DMS 273 (cell line): ENCODE data around the gene KLF3.
"Not testable (repeated sequence)": the region's sequence is repeated elsewhere in the genome, so short reads cannot be mapped to it uniquely, and the experiment has no call there.

Experiments used
- DNase-seq: peaks from one replicate; lab custom pipeline; 2025; ENCODE audit not compliant: unreplicated experiment; lab: John Stamatoyannopoulos, UW

Gene KLF3

GRCh38 chr4:38663801-38664705 lies at the start of gene KLF3:
KLF3 (plus strand) TSS chr4:38664199; CDS start chr4:38680626, 16,427 bp downstream.
- peak; percentile 94 for DNase-seq

GRCh38 chr4:38614231-38614630 lies 49.8 kb upstream of the KLF3 start:
- no peak for DNase-seq

GRCh38 chr4:38615847-38616246 lies 48.2 kb upstream of the KLF3 start:
- DNase-seq: no peak

GRCh38 chr4:38618505-38618904 lies 45.5 kb upstream of the KLF3 start:
- no peak for DNase-seq

GRCh38 chr4:38619316-38619715 lies 44.7 kb upstream of the KLF3 start:
- DNase-seq: no peak

GRCh38 chr4:38620065-38620464 lies 43.9 kb upstream of the KLF3 start:
- no peak for DNase-seq

- DNase-seq: no peak
Measured at GRCh38 chr4:38620527-38621027, 43.4 kb upstream of the KLF3 start.

- DNase-seq: peak; percentile 2
Measured at GRCh38 chr4:38621028-38621684, 42.8 kb upstream of the KLF3 start.

- no peak for DNase-seq
Measured at GRCh38 chr4:38621831-38622230, 42.2 kb upstream of the KLF3 start.

GRCh38 chr4:38622340-38622739 lies 41.7 kb upstream of the KLF3 start:
- not testable (repeated sequence) for DNase-seq

- no peak for DNase-seq
Measured at GRCh38 chr4:38623260-38623659, 40.7 kb upstream of the KLF3 start.

- no peak for DNase-seq
Measured at GRCh38 chr4:38624311-38624710, 39.7 kb upstream of the KLF3 start.

GRCh38 chr4:38625508-38625907 lies 38.5 kb upstream of the KLF3 start:
- DNase-seq: no peak

- not testable (repeated sequence) for DNase-seq
Measured at GRCh38 chr4:38626901-38627444, 37.0 kb upstream of the KLF3 start.

- no peak for DNase-seq
Measured at GRCh38 chr4:38630519-38630918, 33.5 kb upstream of the KLF3 start.

GRCh38 chr4:38634047-38634759 lies 29.8 kb upstream of the KLF3 start:
- DNase-seq: no peak

- no peak for DNase-seq
Measured at GRCh38 chr4:38639242-38639641, 24.8 kb upstream of the KLF3 start.

GRCh38 chr4:38641811-38642210 lies 22.2 kb upstream of the KLF3 start:
- no peak for DNase-seq

- DNase-seq: no peak
Measured at GRCh38 chr4:38644201-38644600, 19.8 kb upstream of the KLF3 start.

GRCh38 chr4:38647101-38647819 lies 16.7 kb upstream of the KLF3 start:
- no peak for DNase-seq

- DNase-seq: no peak
Measured at GRCh38 chr4:38650133-38650532, 13.9 kb upstream of the KLF3 start.
